HCT116 (cell line): Measurements from ENCODE around the gene VTI1A. TPM values are rescaled to one million over a fixed set of nuclear protein-coding genes. Genes with fewer than 3 reads are reported as not detected.

ENCODE experiments used
- ATAC-seq: fragments of 200-7000 bp; cut with Tn5 transposase; 2 replicates; pipeline ENCODE4 v1.9.1; 2020; ENCODE audit warnings: mild to moderate bottlenecking, moderate library complexity
- BruUV-seq: library from RNA; stranded (reverse); fragments of 400-500 nt; replicated peaks from 2 replicates; lab custom pipeline; 2021; lab: Mats Ljungman, UMichigan
- CTCF ChIA-PET: fragments of 300-600 bp; sonication (Branson Sonifier 250); formaldehyde crosslinking; loops from one replicate; lab custom pipeline; 2021; ENCODE audit warnings: antibody characterized with exemption; lab: Charles Lee
- POLR2A ChIA-PET: fragments of 300-600, 350-600 bp; sonication (Branson Sonifier 250); formaldehyde crosslinking; loops from one replicate; lab custom pipeline; 2021; ENCODE audit warnings: antibody characterized with exemption; lab: Charles Lee
- RAD21 ChIA-PET, 2 experiments: fragments of 300-600 bp; sonication (Branson Sonifier 250); formaldehyde crosslinking; loops; one replicate each; lab custom pipeline; 2023; ENCODE audit warnings: low total read pairs in 2 of 2; ENCODE audit not compliant: uncharacterized antibody in 2 of 2, unreplicated experiment in 2 of 2, low non-redundant PET in 1 of 2; lab: Charles Lee
- DNase-seq: peaks from one replicate; pipeline ENCODE4 v3.0.0-alpha.2; 2010; ENCODE audit warnings: low read depth, low spot score
- H2AFZ ChIP-seq: fragments of 200-600 bp; shearing (Covaris generic), sonication (generic); 2 replicates; pipeline ENCODE4 v1.6.1; 2017; ENCODE audit warnings: low read depth, mixed run types, mixed read lengths, antibody characterized with exemption, low read length; ENCODE audit not compliant: poor library complexity, severe bottlenecking
- H3K27ac ChIP-seq: 2 replicates; pipeline ENCODE4 v1.5.1; 2012; ENCODE audit warnings: low read depth, low read length
- H3K27me3 ChIP-seq: fragments of 200-600 bp; sonication (generic); 2 replicates; pipeline ENCODE4 v1.6.1; 2016; ENCODE audit warnings: mixed run types, low read length, mixed read lengths; ENCODE audit not compliant: insufficient read depth
- H3K36me3 ChIP-seq, 2 experiments: fragments of 200-500 bp in 1 of 2; fragments of 200-600 bp in 1 of 2; sonication (Bioruptor generic) in 1 of 2; sonication (generic) in 1 of 2; 2 replicates each; pipeline versions ENCODE4 v1.5.1 to v1.6.1; 2014 to 2016; ENCODE audit warnings: low read length in 2 of 2, inconsistent platforms in 1 of 2, mixed read lengths in 1 of 2, mixed run types in 1 of 2; ENCODE audit not compliant: insufficient read depth in 2 of 2, control insufficient read depth in 1 of 2
- H3K4me1 ChIP-seq, 2 experiments: fragments of 200-600 bp in 1 of 2; sonication (generic) in 1 of 2; 2 replicates each; pipeline versions ENCODE4 v1.5.1 to v1.6.1; 2012 to 2017; ENCODE audit warnings: low read length in 2 of 2, inconsistent platforms in 1 of 2, mild to moderate bottlenecking in 1 of 2, mixed read lengths in 1 of 2, mixed run types in 1 of 2, moderate library complexity in 1 of 2; ENCODE audit not compliant: insufficient read depth in 2 of 2, control insufficient read depth in 1 of 2
- H3K4me2 ChIP-seq: fragments of 200-600 bp; sonication (generic); 2 replicates; pipeline ENCODE4 v1.6.1; 2017; ENCODE audit warnings: mixed run types, low read length, mixed read lengths
- H3K4me3 ChIP-seq, 2 experiments: fragments of 200-600 bp in 1 of 2; sonication (generic) in 1 of 2; replicated peaks in 1 of 2; 2 replicates each; pipeline ENCODE4 v1.5.1; 2011 to 2016; ENCODE audit warnings: low read length in 2 of 2, control low read depth in 1 of 2, low read depth in 1 of 2, mild to moderate bottlenecking in 1 of 2, mixed read lengths in 1 of 2, mixed run types in 1 of 2
- H3K79me2 ChIP-seq: fragments of 200-600 bp; sonication (generic); 2 replicates; pipeline ENCODE4 v1.6.1; 2017; ENCODE audit warnings: mild to moderate bottlenecking, mixed run types, low read length, moderate library complexity, mixed read lengths; ENCODE audit not compliant: insufficient read depth
- H3K9ac ChIP-seq: fragments of 200-600 bp; sonication (generic); 2 replicates; pipeline ENCODE4 v1.6.1; 2016; ENCODE audit warnings: low read length, mixed read lengths
- H3K9me2 ChIP-seq: fragments of 200-600 bp; sonication (generic), shearing (Covaris generic); 2 replicates; pipeline ENCODE4 v1.6.1; 2017; ENCODE audit warnings: mixed run types, mild to moderate bottlenecking, moderate library complexity; ENCODE audit not compliant: insufficient read depth
- H3K9me3 ChIP-seq, 2 experiments: fragments of 200-500 bp in 1 of 2; fragments of 200-600 bp in 1 of 2; sonication (Bioruptor generic) in 1 of 2; sonication (generic) in 1 of 2; 2 replicates each; pipeline ENCODE4 v1.6.1; 2014 to 2017; ENCODE audit warnings: low read length in 2 of 2, mixed read lengths in 2 of 2, inconsistent platforms in 1 of 2, low read depth in 1 of 2, mild to moderate bottlenecking in 1 of 2, mixed run types in 1 of 2, moderate library complexity in 1 of 2; ENCODE audit not compliant: control insufficient read depth in 1 of 2, insufficient read depth in 1 of 2
- H4K20me1 ChIP-seq: fragments of 200-600 bp; sonication (generic), shearing (Covaris generic); 2 replicates; pipeline ENCODE4 v1.6.1; 2017; ENCODE audit warnings: mixed run types, mild to moderate bottlenecking, moderate library complexity; ENCODE audit not compliant: insufficient read depth
- CEBPB ChIP-seq: IDR thresholded peaks from 2 replicates; pipeline ENCODE4 v1.6.1; 2012; ENCODE audit warnings: low read depth
- ELF1 ChIP-seq: IDR thresholded peaks from 2 replicates; pipeline ENCODE4 v1.6.1; 2012; ENCODE audit warnings: low read depth, borderline replicate concordance
- EZH2 ChIP-seq: fragments of 200-600 bp; sonication (generic); IDR thresholded peaks from 2 replicates; pipeline ENCODE4 v1.6.1; 2017; ENCODE audit warnings: antibody characterized with exemption, mixed run types
- JUND ChIP-seq: IDR thresholded peaks from 2 replicates; pipeline ENCODE4 v1.6.1; 2012
- POLR2A ChIP-seq: IDR thresholded peaks from 2 replicates; pipeline ENCODE4 v1.7.0; 2011; ENCODE audit warnings: borderline replicate concordance; ENCODE audit not compliant: insufficient read depth, insufficient read length; ENCODE audit errors: extremely low read depth
- POLR2AphosphoS5 ChIP-seq: IDR thresholded peaks from 2 replicates; pipeline ENCODE4 v1.6.1; 2011; ENCODE audit warnings: mild to moderate bottlenecking, low read depth, low read length, moderate library complexity
- RAD21 ChIP-seq: IDR thresholded peaks from 2 replicates; pipeline ENCODE4 v1.6.1; 2012; ENCODE audit warnings: low read depth, mild to moderate bottlenecking
- SIN3A ChIP-seq: IDR thresholded peaks from 2 replicates; pipeline ENCODE4 v1.6.1; 2012; ENCODE audit warnings: low read depth
- SP1 ChIP-seq: IDR thresholded peaks from 2 replicates; pipeline ENCODE4 v1.6.1; 2012; ENCODE audit warnings: low read depth
- TCF7L2 ChIP-seq: IDR thresholded peaks from 2 replicates; pipeline ENCODE4 v1.7.0; 2011; ENCODE audit warnings: borderline replicate concordance, inconsistent platforms; ENCODE audit not compliant: insufficient read depth, insufficient read length; ENCODE audit errors: extremely low read depth
- ZBTB33 ChIP-seq: IDR thresholded peaks from 2 replicates; pipeline ENCODE4 v1.6.1; 2011; ENCODE audit warnings: mild to moderate bottlenecking, low read length, moderate library complexity; ENCODE audit not compliant: insufficient replicate concordance; ENCODE audit errors: extremely low read depth
- intact Hi-C: fragments of 100-400 bp; cut with micrococcal nuclease; formaldehyde crosslinking; loops from 2 replicates; pipeline ENCODE4 v1.10.0; 2022
- total RNA-seq: library from RNA; stranded (reverse); gene quantifications from one replicate; pipeline ENCODE4 v1.2.1, GENCODE V29; 2021; ENCODE audit not compliant: unreplicated experiment
- TF ChIP-seq, protein P1 (sequence below): IDR thresholded peaks from 2 replicates; pipeline ENCODE4 v1.6.1; 2012

Gene VTI1A
- total RNA-seq, 1 experiment from 2014 or later: 80.7 TPM

DNA sequence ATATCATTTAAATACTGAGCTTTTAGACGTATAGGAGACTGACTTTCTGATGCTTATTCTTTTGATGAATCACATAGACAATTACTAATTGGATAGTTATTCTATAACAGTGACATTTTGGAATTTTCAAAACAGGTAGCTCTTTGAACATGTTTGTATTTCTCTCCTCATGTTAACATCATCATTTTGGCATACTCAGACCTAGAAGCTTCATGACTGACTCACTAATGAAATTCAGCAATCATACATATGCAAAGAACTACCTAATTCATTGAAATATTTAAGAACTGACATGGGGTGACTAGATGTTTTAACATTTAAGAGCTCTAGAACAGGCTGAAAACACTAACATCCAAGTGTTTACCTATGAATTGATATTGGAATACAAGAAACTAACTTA lies 192.3 kb downstream of the VTI1A start:
- Histone ChIP-seq H3K4me1 (peaks cover 3 to 20% of the 10 kb centered on the region in 2 experiments; a peak in 2 of 4 replicates), H3K4me3 (no peak overlapping the region), H3K36me3 (no peaks in the 10 kb centered on the region), H3K9ac (no peak overlapping the region), H3K79me2 (peaks cover 7% of the 10 kb centered on the region), H3K27me3 (no peaks in the 10 kb centered on the region), H3K9me2 (no peaks in the 10 kb centered on the region), H3K9me3 (no peaks in the 10 kb centered on the region), H4K20me1 (no peaks in the 10 kb centered on the region), H3K4me2 (no peak overlapping the region), H2AFZ (no peak overlapping the region), H3K27ac (no peak overlapping the region)
- TF ChIP-seq JUND (peak; percentile 26; the same call in 1 of the 2 replicates), POLR2A (no peak)
- ChIA-PET RAD21 (no interaction called here), CTCF (no interaction called here), POLR2A (no interaction called here)
- ATAC-seq: no peak; the same call in 1 of the 2 replicates
- no peak for DNase-seq
- BruUV-seq: no TSS peak
- intact Hi-C loops: no loop called here

DNA sequence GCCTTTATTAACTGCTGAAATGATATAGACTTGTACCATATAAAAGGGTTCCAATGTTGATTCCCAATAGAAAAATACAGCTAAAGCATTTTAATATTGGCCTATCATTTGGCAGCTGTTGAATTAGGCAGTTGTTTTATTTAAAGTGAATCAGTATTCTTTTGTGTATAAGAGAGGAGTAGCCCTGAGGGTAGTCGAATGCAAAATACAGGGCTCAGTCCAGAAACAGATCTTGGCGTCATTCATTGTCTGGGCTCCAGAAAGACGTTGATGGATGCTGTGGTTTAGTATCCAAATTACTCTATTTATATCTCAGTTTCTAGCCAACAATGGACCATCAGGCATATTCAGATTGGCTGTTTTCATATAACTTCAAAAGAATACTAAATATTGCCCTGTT lies 193.6 kb downstream of the VTI1A start:
- H3K4me1 ChIP-seq: peaks cover 3 to 18% of the 10 kb centered on the region in 2 experiments; a peak in 2 of 4 replicates

More for the DNA sequence above, 193.6 kb downstream of the VTI1A start:
- H3K4me3 ChIP-seq: no peak overlapping the region
- ChIA-PET POLR2A (no interaction called here), RAD21 (no interaction called here), CTCF (no interaction called here)
- H3K27me3 ChIP-seq: no peaks in the 10 kb centered on the region
- H3K79me2 ChIP-seq: peaks cover 7% of the 10 kb centered on the region
- no peak overlapping the region for H3K27ac ChIP-seq
- H3K9ac ChIP-seq: no peak overlapping the region
- intact Hi-C loops: no loop called here
- no peak overlapping the region for H3K4me2 ChIP-seq
- no TSS peak for BruUV-seq
- ATAC-seq: no peak
- H4K20me1 ChIP-seq: no peaks in the 10 kb centered on the region
- H3K36me3 ChIP-seq: no peaks in the 10 kb centered on the region
- no peaks in the 10 kb centered on the region for H3K9me3 ChIP-seq
- no peak overlapping the region for H2AFZ ChIP-seq
- DNase-seq: no peak
- no peaks in the 10 kb centered on the region for H3K9me2 ChIP-seq
- TF ChIP-seq JUND (no peak), RAD21 (no peak), SP1 (no peak), CEBPB (no peak), SIN3A (no peak), POLR2AphosphoS5 (no peak), ZBTB33 (no peak), EZH2 (no peak), ELF1 (no peak), TCF7L2 (no peak)
- TF ChIP-seq, protein P1, sequence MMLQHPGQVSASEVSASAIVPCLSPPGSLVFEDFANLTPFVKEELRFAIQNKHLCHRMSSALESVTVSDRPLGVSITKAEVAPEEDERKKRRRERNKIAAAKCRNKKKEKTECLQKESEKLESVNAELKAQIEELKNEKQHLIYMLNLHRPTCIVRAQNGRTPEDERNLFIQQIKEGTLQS: no peak
